GM12891 (cell line): ENCODE results near the gene NCOA3.

ENCODE experiments used
- PAX5 ChIP-seq: IDR thresholded peaks from 2 replicates; pipeline ENCODE4 v1.6.1; 2011; ENCODE audit warnings: low read length, moderate library complexity, mild to moderate bottlenecking; ENCODE audit not compliant: insufficient read depth, severe bottlenecking
- POLR2A ChIP-seq: IDR thresholded peaks from 2 replicates; pipeline ENCODE4 v1.6.1; 2011; ENCODE audit warnings: low read depth, low read length, control low read depth
- POLR2AphosphoS5 ChIP-seq: IDR thresholded peaks from 2 replicates; pipeline ENCODE4 v1.6.1; 2011; ENCODE audit warnings: low read depth, low read length, control low read depth
- SPI1 ChIP-seq: IDR thresholded peaks from 2 replicates; pipeline ENCODE4 v1.6.1; 2011; ENCODE audit warnings: low read depth, low read length, control low read depth
- TAF1 ChIP-seq: IDR thresholded peaks from 2 replicates; pipeline ENCODE4 v1.6.1; 2011; ENCODE audit warnings: low read depth, low read length, control low read depth

DNA sequence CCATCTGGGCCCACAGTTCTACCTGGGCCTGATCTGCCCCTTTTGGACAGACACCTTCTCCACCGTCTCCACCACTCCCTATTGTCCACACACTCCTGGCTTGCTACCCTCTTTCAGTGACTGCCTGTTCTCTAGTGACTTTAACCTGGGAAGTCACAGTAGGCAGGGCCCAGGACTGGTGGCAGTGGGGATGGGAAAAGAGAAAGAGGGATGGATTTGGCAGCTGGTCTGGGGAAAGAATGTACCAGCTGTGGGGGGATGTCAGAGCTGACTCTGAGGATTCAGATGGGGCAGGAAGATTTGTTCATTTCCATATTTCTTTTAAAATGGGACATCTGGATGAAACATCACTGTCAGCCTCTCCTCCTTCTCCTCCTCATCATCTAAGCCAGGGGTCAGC lies 198.1 kb downstream of the NCOA3 start:
- TF ChIP-seq TAF1 (no peak), POLR2A (no peak), POLR2AphosphoS5 (no peak), SPI1 (no peak), PAX5 (no peak)
